Measurements from ENCODE around the gene MLPH. TPM values are rescaled to one million over a fixed set of nuclear protein-coding genes. Genes with fewer than 3 reads are reported as not detected.

The MLPH gene
- total RNA-seq, 1 experiment from 2014 or later = 0.59 TPM

GRCh38 chr2:237519506-237520245 is 32.6 kb downstream of the MLPH start:
- no peaks in the 10 kb centered on the region for H3K27me3 ChIP-seq
- DNase-seq = no peak
- no peaks in the 10 kb centered on the region for H3K9me3 ChIP-seq
- no peak overlapping the region for H3K4me3 ChIP-seq
- no peaks in the 10 kb centered on the region for H3K36me3 ChIP-seq

GRCh38 chr2:237520290-237520689 is 33.2 kb downstream of the MLPH start:
- Histone ChIP-seq H3K9me3 (no peaks in the 10 kb centered on the region), H3K36me3 (no peaks in the 10 kb centered on the region), H3K27me3 (no peaks in the 10 kb centered on the region), H3K4me3 (no peak overlapping the region)
- DNase-seq = no peak

- Histone ChIP-seq H3K9me3 (no peaks in the 10 kb centered on the region), H3K4me3 (no peak overlapping the region), H3K36me3 (no peaks in the 10 kb centered on the region), H3K27me3 (no peaks in the 10 kb centered on the region)
- no peak for DNase-seq
Observed at GRCh38 chr2:237524631-237525030, 37.6 kb downstream of the MLPH start.

GRCh38 chr2:237525559-237526157 is 38.6 kb downstream of the MLPH start:
- Histone ChIP-seq H3K9me3 (no peaks in the 10 kb centered on the region), H3K27me3 (no peaks in the 10 kb centered on the region), H3K4me3 (no peak overlapping the region), H3K36me3 (no peaks in the 10 kb centered on the region)
- no peak for DNase-seq

- Histone ChIP-seq H3K27me3 (no peaks in the 10 kb centered on the region), H3K9me3 (no peaks in the 10 kb centered on the region), H3K36me3 (no peaks in the 10 kb centered on the region), H3K4me3 (no peak overlapping the region)
- DNase-seq = no peak
Observed at GRCh38 chr2:237527233-237527632, 40.2 kb downstream of the MLPH start.

- Histone ChIP-seq H3K9me3 (no peaks in the 10 kb centered on the region), H3K4me3 (no peak overlapping the region), H3K27me3 (no peaks in the 10 kb centered on the region), H3K36me3 (no peaks in the 10 kb centered on the region)
- DNase-seq = no peak
Observed at GRCh38 chr2:237527766-237528165, 40.7 kb downstream of the MLPH start.

GRCh38 chr2:237529452-237530402 is 42.7 kb downstream of the MLPH start:
- Histone ChIP-seq H3K36me3 (no peaks in the 10 kb centered on the region), H3K9me3 (no peaks in the 10 kb centered on the region), H3K27me3 (no peaks in the 10 kb centered on the region), H3K4me3 (no peak overlapping the region)
- DNase-seq = no peak

- Histone ChIP-seq H3K4me3 (no peak overlapping the region), H3K36me3 (no peaks in the 10 kb centered on the region), H3K27me3 (no peaks in the 10 kb centered on the region), H3K9me3 (no peaks in the 10 kb centered on the region)
- no peak for DNase-seq
Observed at GRCh38 chr2:237530472-237531433, 43.7 kb downstream of the MLPH start.

- H3K4me3 ChIP-seq = no peak overlapping the region
- no peak for DNase-seq
- no peaks in the 10 kb centered on the region for H3K9me3 ChIP-seq
- no peaks in the 10 kb centered on the region for H3K36me3 ChIP-seq
- no peaks in the 10 kb centered on the region for H3K27me3 ChIP-seq
Observed at GRCh38 chr2:237532160-237532559, 45.1 kb downstream of the MLPH start.

GRCh38 chr2:237533668-237534161 is 46.7 kb downstream of the MLPH start:
- H3K4me3 ChIP-seq = no peak overlapping the region
- H3K9me3 ChIP-seq = no peaks in the 10 kb centered on the region
- no peaks in the 10 kb centered on the region for H3K27me3 ChIP-seq
- H3K36me3 ChIP-seq = no peaks in the 10 kb centered on the region
- DNase-seq = no peak

- Histone ChIP-seq H3K36me3 (no peaks in the 10 kb centered on the region), H3K4me3 (no peak overlapping the region), H3K27me3 (no peaks in the 10 kb centered on the region), H3K9me3 (no peaks in the 10 kb centered on the region)
- DNase-seq = no peak
Observed at GRCh38 chr2:237534380-237534779, 47.3 kb downstream of the MLPH start.

GRCh38 chr2:237535385-237536082 is 48.5 kb downstream of the MLPH start:
- H3K27me3 ChIP-seq = no peaks in the 10 kb centered on the region
- no peaks in the 10 kb centered on the region for H3K9me3 ChIP-seq
- H3K4me3 ChIP-seq = no peak overlapping the region
- no peaks in the 10 kb centered on the region for H3K36me3 ChIP-seq
- no peak for DNase-seq

GRCh38 chr2:237536083-237536415 is 49.0 kb downstream of the MLPH start:
- DNase-seq = no peak
- Histone ChIP-seq H3K36me3 (no peaks in the 10 kb centered on the region), H3K9me3 (no peaks in the 10 kb centered on the region), H3K27me3 (no peaks in the 10 kb centered on the region), H3K4me3 (no peak overlapping the region)

- no peaks in the 10 kb centered on the region for H3K36me3 ChIP-seq
- no peak for DNase-seq
Observed at GRCh38 chr2:237536617-237537016, 49.6 kb downstream of the MLPH start.

GRCh38 chr2:237538001-237538720 is 51.1 kb downstream of the MLPH start:
- Histone ChIP-seq H3K9me3 (no peaks in the 10 kb centered on the region), H3K4me3 (no peak overlapping the region), H3K27me3 (no peaks in the 10 kb centered on the region), H3K36me3 (no peaks in the 10 kb centered on the region)
- no peak for DNase-seq

More at GRCh38 chr2:237536617-237537016, 49.6 kb downstream of the MLPH start:
- no peaks in the 10 kb centered on the region for H3K9me3 ChIP-seq
- H3K4me3 ChIP-seq = no peak overlapping the region
- no peaks in the 10 kb centered on the region for H3K27me3 ChIP-seq

Data from MG63 (cell line).